ENCODE results near the gene THPO.
A peak's percentile ranks its signal among the peaks of the same experiment; 100 is the strongest.

THPO gene

DNA sequence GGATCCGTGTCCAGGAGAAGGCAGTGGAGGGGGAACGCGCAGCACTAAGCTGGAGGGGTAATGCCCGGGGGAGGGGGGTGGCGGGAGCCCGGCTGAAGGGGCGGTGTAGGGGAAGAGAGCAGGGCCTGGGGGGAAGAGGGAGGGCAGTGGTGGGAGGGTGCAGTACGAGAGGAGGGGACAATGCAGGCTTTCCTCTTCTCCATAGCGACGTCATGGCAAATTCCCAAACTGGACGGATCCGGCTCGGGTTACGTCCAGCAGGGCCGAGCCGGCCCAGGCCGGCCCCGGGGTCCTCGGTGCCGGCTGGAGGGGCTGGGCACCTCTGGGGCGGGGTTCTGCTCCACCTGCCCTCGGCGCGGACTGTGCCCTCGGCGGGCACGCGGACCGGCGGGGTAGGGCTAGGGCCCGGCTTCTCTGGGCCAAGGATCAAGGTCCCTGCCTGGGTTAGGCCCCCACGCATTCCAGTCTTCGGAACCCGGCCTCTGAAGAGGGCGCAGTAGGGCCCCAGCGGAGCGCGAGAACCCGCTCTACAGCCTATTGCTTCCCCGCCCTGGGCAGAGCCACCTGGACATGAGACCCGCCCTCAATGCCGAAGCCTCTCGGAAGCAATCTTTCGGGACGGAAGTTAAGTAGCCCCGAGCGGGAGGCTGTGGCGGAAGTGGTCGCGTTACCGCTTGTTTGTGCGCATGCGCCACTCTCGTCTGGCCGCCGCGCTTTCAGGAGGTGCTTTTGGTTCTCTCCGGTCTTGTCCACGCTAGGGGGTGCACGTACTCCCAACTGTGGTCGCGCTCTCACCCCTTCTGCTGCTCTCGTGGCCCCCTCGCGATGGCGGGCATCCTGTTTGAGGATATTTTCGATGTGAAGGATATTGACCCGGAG lies 15.1 kb downstream of the THPO start:
- peak; percentile 97 for DNase-seq (ENCODE audit: low spot score)

DNA sequence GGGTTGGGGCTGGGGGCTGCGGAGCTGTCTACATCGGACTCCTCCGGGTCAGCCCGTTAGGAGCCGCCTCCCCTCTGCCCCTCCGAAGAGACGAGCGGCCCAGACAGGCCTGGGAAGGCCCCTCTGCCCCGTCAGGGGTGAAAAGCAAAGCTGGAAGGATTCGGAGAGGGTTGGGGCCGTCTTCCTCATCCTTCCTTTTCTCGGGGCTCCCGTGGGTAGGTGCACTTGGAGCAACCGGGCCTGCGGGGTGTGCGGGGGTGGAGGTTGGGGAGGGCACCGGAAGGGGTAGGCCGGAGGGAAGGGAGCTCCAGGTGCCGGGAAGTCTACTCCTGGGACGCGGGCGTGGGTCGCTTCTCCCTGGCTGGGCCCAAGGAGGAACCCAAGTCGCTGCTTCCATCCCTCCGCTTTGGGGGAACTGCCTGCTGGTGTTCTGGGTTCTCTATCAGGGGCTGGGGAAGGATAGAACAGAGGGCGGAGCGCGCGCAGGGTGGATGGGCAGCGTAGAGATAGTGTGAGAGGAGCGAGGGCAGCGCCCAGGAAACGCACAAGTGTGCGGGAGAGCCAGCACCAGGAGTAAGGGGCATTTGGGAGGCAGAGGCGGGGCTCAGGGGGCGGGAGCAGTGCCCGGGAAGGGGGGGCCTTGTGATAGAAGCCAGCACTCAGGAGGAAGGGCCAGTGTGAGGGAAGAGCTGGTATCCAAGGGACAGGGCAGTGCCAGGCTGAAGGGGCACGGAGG lies 15.9 kb downstream of the THPO start:
- DNase-seq (ENCODE audit: low spot score), result peak; percentile 79

DNA sequence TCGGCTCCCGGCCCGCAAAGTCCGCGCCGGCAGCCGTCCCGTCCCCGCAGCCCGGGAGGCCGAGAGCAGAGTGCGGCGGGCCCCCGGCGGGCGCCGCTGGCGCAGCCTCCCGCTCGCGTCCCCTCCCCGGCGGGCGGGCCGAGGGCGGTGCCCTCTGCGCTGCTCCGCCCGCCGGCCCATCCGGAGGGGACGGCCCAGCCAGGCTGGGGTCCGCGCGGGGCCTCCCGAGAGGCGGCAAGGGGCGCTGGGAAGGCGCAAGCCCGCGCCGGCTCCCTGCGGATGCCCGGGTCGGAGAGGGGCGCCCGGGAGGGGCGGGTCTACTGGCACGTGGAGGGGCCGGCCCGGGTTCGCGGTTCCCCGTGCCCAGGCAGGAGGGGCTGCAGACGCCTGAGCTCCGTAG lies 16.5 kb downstream of the THPO start, which contains the start of the genes CLCN2 and POLR2H:
CLCN2 (minus strand) TSS at position 74 of the 400 bp plus-strand sequence. CDS start 126 bp downstream, outside the sequence.
POLR2H (plus strand) TSS at position 179 of the 400 bp plus-strand sequence. CDS start 1,783 bp downstream, outside the sequence.
- peak; percentile 68 for DNase-seq (ENCODE audit: low spot score)

DNA sequence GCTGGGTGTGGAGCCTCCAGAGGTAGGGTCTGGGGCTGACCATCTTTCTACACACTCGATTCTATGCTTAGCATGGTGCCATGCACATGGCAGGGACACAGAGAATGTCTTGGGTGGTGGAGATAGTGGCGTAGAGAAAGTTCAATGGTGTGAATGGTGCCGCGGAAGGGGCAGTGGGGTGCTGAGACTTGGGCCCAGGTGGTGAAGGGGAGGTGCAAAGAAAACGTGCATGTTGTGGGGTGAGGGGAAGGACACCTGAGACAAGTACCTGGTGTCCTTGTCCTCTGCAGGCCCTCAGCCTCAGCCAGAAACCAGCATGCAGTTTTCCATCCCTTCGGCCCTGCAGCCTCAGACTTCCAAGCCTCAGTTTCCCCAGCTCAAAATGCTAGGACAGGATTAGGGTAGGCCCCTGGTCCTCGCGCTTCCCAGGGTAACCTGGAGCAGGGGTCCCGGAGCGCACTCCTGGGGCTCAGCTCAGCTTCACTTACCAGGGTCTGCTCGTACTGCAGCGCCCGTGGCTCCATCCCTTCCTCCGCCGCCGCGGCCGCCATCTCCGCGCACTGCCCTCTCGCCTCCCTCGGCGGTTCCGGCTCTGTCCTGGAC lies 17.0 kb downstream of the THPO start:
- no peak for DNase-seq (ENCODE audit: low spot score)

DNA sequence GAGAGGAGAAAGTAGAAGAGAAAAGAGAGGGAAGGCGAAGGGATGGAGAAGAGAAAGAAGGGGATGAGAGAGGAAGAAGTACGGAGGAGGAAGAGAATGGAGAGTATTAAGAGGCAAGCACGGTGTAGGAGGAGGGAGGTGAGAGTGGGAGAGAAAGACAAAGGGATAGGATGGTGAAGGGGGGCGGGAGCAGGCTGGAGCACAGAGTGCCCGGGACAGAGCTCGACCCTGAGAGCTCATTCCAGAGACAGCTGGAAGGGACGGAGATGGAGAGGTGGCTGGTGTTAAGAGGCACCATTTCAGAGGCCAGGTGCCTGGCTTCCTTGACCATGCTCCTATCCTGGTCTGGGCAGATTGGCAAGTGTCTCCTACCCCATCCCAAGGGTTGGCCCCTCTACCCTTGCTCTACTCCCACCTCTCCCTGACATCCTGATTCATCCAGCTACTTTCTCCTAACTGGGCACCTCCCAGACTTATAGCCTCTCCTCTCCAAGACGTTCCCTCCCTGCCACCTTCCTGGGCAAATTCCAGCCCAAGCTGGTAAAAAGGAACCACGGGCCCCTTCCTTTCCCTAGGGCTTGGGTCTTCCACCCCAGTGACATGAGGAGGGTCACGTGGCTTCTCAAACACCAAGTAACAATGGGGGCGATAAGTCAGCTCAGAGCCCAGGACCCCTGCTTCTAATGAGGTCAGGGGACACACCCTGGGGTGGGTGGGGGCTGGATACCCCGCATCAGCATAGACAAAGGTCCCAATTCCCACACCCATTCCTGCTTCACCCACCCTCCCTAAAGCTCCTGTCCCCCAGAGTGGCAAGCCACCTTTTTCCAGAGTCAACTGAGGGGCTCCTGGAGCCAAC lies 17.7 kb downstream of the THPO start:
- no peak for DNase-seq (ENCODE audit: low spot score)

DNA sequence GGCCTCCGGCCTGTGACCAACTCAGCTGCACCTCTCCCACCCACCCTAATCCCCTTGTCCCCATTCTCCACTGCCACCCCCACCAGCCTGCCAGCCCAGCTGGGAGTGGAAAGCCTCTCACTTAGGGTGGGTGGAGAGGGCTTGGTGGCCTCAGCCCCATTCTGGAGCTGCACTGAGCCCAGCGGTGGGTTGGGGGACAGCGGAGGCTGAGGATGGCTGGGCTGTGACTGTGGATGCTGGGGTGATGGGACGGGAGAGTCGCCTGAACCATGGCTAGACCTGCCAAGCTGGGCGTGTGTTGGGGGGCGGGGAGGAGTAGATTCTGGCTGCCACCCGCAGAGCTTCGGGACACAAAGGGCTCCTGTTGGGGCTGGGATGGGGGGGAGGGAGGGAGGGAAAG lies 18.4 kb downstream of the THPO start:
- no peak for DNase-seq (ENCODE audit: low spot score)

DNA sequence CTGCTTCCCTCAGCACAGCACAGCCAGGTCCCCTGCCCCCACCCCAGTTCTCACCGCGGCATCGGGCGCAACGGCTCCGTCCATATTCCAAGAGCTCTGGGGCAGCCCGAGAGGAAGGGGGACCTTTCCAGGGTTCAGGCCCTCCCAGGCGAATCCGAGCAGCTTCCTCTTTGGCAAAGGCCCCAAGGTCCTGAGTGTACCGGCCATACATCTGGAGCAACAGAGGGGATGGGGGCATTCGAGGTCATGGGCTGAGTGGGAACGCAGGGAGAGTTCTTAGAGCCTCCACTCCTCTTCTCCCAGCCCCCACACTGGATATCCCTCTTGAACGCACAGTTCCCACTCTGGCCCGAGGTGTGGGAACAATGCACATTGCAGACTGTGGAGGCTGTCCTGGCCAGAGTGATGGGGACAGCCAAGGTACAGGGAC lies 19.1 kb downstream of the THPO start:
- no peak for DNase-seq (ENCODE audit: low spot score)

DNA sequence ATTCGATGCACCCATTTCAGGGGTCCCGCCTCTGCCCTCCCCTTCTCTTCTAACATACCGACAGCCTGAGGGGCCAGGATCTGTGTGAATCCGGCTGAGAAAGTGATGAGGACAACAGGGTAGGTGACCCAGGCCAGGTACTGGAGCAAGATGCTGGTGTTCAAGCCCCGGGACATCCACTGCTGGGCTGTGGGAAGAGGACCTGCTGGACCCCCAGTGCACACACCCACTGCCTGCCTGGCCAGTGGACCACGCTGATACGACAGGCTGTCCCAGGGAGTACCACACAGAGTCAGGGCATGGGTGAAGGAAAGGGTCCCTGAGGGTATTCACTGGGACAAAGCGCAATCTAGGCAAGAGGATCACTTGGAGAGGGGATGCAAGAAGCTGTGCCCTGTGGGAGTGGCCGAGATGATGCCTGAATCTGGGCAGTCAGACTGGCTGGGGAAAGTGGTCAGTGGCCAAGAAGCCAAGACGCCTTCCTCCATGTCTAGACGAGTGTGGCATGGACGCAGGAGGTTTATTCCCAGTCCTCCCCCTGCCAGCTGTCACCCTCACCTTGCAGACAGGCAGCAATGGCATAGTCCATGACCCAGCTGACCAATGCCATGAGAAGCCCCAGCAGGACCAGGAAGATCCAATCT lies 19.8 kb downstream of the THPO start:
- DNase-seq (ENCODE audit: low spot score), result no peak

DNA sequence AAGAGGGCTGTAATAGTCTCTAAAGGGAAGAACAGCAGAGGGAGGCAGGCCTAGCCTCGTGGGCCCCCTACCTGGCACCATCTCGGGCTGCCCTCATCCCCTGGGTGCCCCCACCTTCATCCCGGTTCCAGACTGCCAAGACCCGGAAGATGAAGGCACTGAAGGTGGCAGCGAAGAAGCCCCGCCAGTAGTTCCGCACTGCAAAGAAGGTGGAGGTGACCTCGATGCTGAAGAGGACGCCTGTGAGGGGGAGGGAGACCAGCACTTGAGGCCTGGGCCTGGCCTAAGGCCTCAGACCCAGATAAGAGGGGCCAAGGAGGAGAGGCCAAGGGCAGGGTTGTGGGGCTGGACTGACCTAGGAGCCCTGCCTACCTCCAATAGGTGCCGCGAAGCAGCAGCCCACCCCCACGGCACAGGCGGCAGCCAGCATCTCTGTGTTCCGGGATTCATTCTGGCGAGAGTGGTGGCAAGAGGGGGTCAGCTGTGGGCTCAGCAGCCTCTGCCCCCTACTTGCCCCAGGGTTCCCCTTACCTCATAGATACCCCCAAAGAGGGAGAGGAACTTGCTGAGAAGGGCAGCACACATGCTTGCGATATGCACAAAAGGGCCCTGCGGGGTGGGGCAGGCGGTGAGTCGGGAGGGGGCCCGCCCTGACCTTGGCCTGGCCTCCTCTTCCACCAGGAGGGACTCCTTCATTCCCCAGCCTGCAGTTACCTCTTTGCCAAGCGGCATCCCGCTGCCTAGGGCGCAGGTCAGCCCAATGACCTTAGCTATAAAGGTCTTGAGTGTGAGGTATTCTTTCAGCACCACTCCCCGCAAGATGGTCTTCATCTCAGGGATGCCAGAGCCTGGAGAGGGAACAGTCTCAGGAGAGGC lies 20.5 kb downstream of the THPO start:
- DNase-seq (ENCODE audit: low spot score), result no peak

DNA sequence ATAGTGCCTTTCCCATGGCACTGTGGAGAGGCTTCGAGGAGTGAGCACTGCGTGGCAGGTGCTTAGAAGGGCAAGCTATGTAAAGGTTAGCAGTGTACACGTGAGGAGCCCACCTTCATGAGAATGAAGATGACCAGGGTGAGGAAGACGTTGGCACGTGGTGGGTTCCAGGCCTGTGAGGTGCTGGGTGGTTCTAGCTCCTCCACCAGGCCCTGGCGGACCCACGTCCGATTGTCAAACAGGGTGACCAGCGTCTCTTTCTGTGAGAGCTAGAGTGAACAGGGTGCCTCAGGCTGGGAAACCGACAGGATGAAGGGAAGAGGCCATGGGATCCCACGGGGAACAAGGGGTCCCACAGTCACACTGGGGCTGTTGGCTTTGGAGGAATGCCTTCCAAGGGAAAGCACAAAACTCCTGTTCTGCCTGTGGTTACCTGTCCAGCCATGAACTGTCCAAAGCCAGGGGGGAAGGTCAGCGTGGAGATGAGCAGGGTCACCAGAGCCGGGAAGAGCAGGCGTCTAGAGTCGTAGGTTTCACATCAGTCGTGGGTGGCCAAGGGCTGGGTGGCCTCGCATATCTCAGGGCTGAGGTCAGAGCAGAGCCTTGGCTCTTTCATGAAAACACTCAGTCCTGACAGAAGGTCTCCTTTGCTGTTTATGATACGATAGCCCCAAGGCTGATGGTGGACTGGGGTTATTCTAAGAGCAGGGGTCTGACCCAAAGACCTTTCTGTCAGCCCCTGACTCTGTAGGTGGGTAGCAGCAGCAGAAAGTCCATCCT lies 22.6 kb downstream of the THPO start:
- DNase-seq (ENCODE audit: low spot score), result no peak

DNA sequence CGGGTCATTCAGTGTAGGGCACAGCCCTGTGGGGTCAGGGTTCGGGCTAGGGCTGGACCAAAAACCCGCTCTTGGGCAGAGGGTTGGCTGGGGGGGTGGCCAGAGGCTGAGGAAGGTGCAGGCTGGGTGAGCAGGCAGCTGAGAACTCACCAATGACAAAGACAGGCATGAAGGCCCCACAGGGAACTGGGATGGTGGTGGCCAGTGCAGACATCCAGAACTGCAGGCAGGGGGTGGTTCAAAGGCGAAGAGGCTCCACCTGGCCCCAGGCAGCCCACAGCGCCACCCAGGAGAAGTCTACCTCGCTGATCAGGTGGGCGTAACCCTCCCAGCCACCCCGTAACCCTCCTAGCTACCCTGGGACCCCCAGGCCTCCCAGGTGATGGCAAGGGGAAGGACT lies 23.3 kb downstream of the THPO start:
- DNase-seq (ENCODE audit: low spot score), result no peak

DNA sequence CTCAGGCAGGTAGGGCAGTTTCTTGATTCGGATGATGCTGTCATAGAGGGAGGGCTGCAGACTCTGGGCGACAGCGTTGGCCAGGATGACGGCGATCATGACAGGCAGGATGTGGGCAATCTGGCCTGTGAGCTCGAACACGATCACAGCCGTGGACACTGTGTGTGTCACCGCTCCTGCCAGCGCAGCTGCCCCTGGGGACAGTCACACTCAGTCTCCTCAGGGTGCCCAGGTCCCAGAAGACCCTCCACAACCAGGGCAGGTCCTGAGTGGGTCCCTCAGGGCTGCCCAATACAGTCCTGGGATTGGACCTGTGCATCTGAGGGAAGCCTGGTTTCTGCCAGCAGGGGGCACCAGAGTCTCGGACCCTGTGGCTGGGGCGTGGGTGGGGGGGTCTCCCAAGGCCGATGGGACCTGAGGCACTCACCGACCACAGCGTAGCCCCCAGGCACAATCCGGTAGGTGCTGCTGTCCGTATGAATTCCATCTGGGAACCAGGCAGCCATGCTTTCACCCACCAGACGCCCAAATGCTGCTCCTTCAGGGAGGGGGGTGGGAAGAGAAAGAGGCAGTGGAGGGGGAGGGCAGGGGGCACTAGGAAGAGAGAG lies 23.8 kb downstream of the THPO start:
- DNase-seq (ENCODE audit: low spot score), result no peak

DNA sequence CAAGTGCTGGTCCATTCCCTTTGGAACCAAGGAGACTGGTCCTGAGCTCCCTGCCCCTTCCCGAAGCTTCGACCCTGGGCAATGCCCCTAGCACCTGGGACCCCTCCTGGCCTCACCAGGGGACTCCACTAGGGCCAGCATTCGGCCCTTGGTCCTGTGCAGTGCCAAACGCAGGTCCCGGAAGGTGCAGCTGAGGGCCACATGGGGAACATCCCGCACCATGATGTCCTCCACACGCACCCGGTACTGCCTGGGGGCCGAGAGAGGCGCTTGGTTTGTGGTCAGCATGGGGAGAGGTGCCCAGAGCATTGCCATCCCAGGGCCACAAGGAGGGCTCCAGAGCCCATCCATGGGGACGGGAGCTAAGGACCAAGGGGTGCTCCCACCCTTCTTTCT lies 24.5 kb downstream of the THPO start:
- DNase-seq (ENCODE audit: low spot score), result no peak

DNA sequence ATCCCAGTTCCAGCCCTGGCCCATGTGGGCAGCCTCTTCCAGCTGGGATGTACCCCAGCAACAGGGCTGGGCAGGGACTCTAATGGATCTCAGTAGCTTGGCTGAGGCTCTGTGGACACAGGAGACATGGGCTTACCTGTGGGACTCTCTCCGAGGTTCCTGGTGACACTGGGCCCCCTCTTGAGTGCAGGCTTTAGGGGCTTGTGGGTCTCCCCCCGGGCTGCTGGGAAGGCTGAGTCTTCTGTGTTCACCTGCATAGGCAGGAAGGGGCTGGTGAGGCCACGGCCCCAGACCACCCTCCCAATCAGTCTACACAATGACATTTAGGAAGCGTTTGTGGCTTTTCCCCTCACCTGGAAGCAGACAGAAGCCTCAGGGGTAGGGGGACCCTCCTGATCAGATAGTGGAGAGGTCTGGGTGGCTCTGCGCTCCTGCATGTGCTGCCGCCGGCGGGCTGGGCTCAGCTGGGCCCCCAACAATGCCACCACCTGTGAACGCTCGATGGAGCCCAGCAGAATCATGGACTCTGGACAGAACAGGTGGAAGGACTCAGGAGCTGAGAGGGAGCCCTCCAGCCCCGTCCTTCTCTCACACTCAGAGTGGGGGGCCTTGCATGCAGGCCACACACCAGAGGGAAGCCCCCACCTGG lies 25.0 kb downstream of the THPO start:
- DNase-seq (ENCODE audit: low spot score), result no peak

DNA sequence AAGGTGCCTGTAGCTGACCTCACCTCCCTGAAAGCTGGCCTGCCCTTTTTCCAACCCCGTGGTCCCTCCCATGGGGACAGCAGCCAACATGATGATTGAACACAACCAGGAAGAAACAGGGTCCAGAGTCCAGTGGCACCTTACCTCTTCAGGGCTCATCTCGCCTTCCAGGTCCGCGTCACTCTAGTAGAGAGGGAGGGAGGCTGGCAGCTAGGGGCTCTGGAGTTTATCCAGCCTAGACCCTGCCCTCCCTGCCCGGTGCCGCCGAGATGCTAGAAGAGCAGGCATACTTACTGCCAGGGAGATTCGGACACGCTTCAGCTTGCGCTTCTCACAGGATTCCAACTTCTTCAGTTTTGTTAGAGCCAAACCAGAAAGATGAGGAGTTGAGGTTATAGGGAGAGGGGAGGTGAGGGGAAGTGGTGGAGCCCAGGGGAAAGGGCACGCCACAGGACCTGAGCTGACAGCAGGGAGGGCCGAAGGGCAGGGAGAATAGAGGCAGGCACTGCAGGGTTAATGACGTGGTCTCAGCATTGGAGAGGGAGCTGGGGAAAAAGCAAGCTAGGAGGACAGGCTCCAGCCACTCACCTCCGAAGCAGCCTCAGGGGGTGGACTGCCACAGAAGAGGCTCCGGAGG lies 25.7 kb downstream of the THPO start:
- DNase-seq (ENCODE audit: low spot score), result no peak

DNA sequence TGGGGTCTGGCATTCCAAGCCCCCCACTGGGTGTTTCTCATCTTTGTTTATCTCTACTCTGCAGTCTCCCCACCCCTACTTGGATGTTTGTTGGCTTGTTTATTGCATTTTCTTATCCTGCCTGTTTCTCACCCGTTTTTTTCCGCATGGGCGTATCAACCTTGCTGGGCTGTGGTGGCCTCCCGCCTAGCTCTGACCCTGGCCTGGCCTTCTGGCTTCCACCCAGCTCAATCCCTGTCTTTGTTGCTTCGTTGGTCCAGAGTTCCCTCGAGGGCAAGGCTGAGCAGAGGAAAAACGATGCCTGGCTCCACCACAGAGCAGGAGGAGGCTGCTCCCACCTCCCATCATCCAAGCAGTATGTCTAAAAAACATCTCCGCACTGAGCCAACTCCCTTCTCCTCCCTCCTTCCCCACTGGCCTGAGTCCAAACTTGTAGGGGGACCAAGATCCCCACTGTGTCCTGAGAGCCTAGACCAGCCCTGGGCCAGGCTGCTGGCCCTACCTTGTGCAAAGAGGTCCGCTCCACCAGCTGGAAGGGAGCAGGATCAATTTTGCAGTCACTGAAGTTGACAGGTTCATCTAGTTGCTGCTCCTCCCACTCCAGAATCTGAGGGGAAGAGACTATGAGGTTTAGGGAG lies 26.4 kb downstream of the THPO start:
- no peak for DNase-seq (ENCODE audit: low spot score)

DNA sequence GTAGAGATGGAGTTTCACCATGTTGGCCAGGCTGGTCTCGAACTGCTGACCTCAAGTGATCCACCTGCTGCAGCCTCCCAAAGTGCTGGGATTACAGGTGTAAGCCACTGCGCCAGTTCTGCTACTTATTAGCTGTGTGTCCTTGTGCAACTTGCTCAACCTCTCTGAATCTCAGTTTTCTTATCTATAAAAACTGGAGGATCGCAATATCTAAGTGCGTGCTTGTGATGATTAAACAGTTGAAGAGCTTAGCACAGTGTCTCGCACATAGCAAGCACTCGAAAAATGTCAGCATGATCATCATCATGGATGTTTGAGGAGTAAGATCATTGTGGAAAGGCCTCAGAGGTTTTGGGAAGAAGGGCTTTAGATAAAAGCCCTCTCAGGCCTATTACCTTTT lies 27.4 kb downstream of the THPO start:
- no peak for DNase-seq (ENCODE audit: low spot score)
